H1 (cell line): Measurements from ENCODE around the gene LSM2.

Experiments used
- BCL11A ChIP-seq, 2 experiments: IDR thresholded peaks; one replicate each; pipeline ENCODE4 v1.6.1; 2011; ENCODE audit warnings: low read depth in 2 of 2, low read length in 2 of 2, mild to moderate bottlenecking in 2 of 2
- CTCF ChIP-seq, 3 experiments: IDR thresholded peaks; 1 replicate in 2 of 3; 2 replicates in 1 of 3; pipeline versions ENCODE4 v1.5.1 to v1.6.1; 2011; ENCODE audit warnings: low read length in 3 of 3, mild to moderate bottlenecking in 3 of 3, inconsistent platforms in 2 of 3, low read depth in 1 of 3, moderate library complexity in 1 of 3; ENCODE audit not compliant: insufficient read depth in 1 of 3; ENCODE audit errors: control extremely low read depth in 1 of 3
- POLR2AphosphoS5 ChIP-seq: IDR thresholded peaks from 2 replicates; pipeline ENCODE4 v1.6.1; 2011; ENCODE audit warnings: low read depth, low read length
- SP1 ChIP-seq: IDR thresholded peaks from 2 replicates; pipeline ENCODE4 v1.6.1; 2011; ENCODE audit warnings: low read depth, low read length

- TF ChIP-seq SP1 (no peak), CTCF (IDR thresholded peaks at IDR 0.05; ENCODE audit: control extremely low read depth in 1 of 3, insufficient read depth in 1 of 3, low read depth in 1 of 3, low read length in 3 of 3) (no peak), BCL11A (IDR thresholded peaks at IDR 0.05; ENCODE audit: low read depth in 2 of 2, low read length in 2 of 2) (no peak), POLR2AphosphoS5 (no peak)
Observed at GRCh38 chr6:31811645-31812044, 4.9 kb upstream of the LSM2 start.
